Hepatocyte (in vitro differentiated cells): Measurements from ENCODE around the gene RPS15. TPM values are rescaled to one million over a fixed set of nuclear protein-coding genes. Genes with fewer than 3 reads are reported as not detected.
A peak's percentile ranks its signal among the peaks of the same experiment; 100 is the strongest.

Source experiments
- DNase-seq: peaks from one replicate; pipeline ENCODE4 v3.0.0-alpha.2; 2016; ENCODE audit warnings: low spot score
- H2AFZ ChIP-seq: fragments of 200-600 bp; sonication (generic); 2 replicates; pipeline ENCODE4 v1.6.0; 2016; ENCODE audit warnings: antibody characterized with exemption, mild to moderate bottlenecking
- H3K27ac ChIP-seq: fragments of 200-600 bp; sonication (generic); 2 replicates; pipeline ENCODE4 v1.5.1; 2016; ENCODE audit warnings: mild to moderate bottlenecking
- H3K27me3 ChIP-seq: fragments of 200-600 bp; sonication (generic); 2 replicates; pipeline ENCODE4 v1.6.1; 2016
- H3K36me3 ChIP-seq: fragments of 200-600 bp; sonication (generic); replicated peaks from 2 replicates; pipeline ENCODE4 v1.5.1; 2016; ENCODE audit warnings: low read depth; ENCODE audit not compliant: insufficient read depth
- H3K4me1 ChIP-seq: fragments of 200-600 bp; sonication (generic); 2 replicates; pipeline ENCODE4 v1.5.1; 2016; ENCODE audit warnings: mild to moderate bottlenecking, moderate library complexity; ENCODE audit not compliant: insufficient read depth
- H3K4me2 ChIP-seq: fragments of 200-600 bp; sonication (generic); 2 replicates; pipeline ENCODE4 v1.6.0; 2016
- H3K4me3 ChIP-seq: fragments of 200-600 bp; sonication (generic); 2 replicates; pipeline ENCODE4 v1.5.1; 2016; ENCODE audit warnings: mild to moderate bottlenecking
- H3K79me2 ChIP-seq: fragments of 200-600 bp; sonication (generic); 2 replicates; pipeline ENCODE4 v1.6.0; 2017; ENCODE audit warnings: mild to moderate bottlenecking
- H3K9me2 ChIP-seq: fragments of 200-600 bp; sonication (generic); replicated peaks from 2 replicates; pipeline ENCODE4 v1.6.0; 2017; ENCODE audit warnings: mild to moderate bottlenecking; ENCODE audit not compliant: insufficient read depth
- H3K9me3 ChIP-seq: fragments of 200-600 bp; sonication (generic); 2 replicates; pipeline ENCODE4 v1.5.1; 2016; ENCODE audit warnings: low read depth, mild to moderate bottlenecking
- H4K20me1 ChIP-seq: fragments of 200-600 bp; sonication (generic); 2 replicates; pipeline ENCODE4 v1.6.0; 2016; ENCODE audit warnings: mild to moderate bottlenecking; ENCODE audit not compliant: insufficient read depth, poor library complexity, severe bottlenecking
- EZH2 ChIP-seq: fragments of 200-600 bp; sonication (generic); IDR thresholded peaks from 2 replicates; pipeline ENCODE4 v1.6.1; 2016; ENCODE audit warnings: antibody characterized with exemption, mild to moderate bottlenecking, borderline replicate concordance
- EZH2phosphoT487 ChIP-seq: fragments of 200-600 bp; sonication (generic); IDR thresholded peaks from one replicate; pipeline ENCODE4 v1.6.1; 2018; ENCODE audit warnings: antibody characterized with exemption, mild to moderate bottlenecking, low read depth, moderate library complexity; ENCODE audit not compliant: unreplicated experiment, severe bottlenecking
- WGBS: methylation state at CpG from one replicate; pipeline ENCODE4 v1.1.6; 2016; ENCODE audit warnings: low lambda C conversion rate; ENCODE audit errors: missing lambda C conversion rate; 5-methylcytosine and 5-hydroxymethylcytosine counted together
- polyA plus RNA-seq: library from polyadenylated mRNA; unstranded; fragments of >200 nt; fragmentation: Nextera tagmentation; extraction: Ambion mirVana; gene quantifications from 2 replicates; pipeline ENCODE4 v1.2.1, GENCODE V29; 2016
- total RNA-seq: library from RNA; depleted of rRNA; stranded (reverse); fragments of >200 nt; gene quantifications from 2 replicates; pipeline ENCODE4 v1.2.3, GENCODE V29; 2014
- TF ChIP-seq, protein P1 (sequence below): fragments of 200-600 bp; sonication (generic); IDR thresholded peaks from 2 replicates; pipeline ENCODE4 v1.5.1; 2016; ENCODE audit warnings: antibody characterized with exemption, mild to moderate bottlenecking; ENCODE audit not compliant: poor library complexity

Gene RPS15
- total RNA-seq (1,556 and 1,885 TPM in 2 replicates), polyA plus RNA-seq (938 and 950 TPM in 2 replicates)

DNA sequence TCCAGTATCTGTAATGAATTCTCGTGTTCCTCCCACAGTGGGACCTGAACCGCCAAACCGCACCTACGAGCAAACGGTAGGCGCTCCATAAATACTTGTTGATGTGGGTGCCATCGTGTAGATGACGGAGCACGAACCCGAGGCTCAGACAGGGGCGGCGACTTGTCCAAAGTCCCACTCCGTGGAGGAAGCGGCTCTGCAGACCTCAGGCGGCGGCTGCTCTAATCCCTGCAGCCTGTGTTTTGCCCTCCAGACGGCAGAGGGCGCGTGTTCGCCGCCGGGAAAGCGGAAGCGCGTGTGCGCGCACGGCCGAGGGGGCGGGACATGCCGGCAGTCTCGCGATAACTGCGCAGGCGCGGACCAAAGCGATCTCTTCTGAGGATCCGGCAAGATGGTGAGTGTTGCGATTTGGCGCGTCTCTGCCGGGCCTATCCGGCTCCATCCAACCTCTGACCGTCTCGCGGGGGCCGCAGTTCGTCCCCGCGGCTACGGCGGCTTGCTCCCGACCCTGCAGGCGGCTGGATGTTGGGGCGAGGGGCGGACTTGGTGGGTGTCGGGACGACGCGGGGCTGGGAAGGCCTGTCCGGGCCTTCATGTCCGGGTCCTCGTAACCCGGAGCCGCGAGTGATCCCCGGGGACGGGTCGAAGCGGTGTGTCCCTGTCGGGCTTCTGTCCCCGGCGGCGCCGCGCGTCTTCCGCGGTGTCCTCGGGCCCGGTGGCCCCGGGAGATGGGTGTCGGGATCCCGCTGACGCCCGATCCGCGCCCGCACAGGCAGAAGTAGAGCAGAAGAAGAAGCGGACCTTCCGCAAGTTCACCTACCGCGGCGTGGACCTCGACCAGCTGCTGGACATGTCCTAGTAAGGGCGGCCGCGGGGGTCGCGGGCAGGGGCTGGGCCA, at the start of gene RPS15:
RPS15 (plus strand) TSS at position 362 of the 898 bp plus-strand sequence; CDS start at position 392, 30 bp downstream.
- H4K20me1 ChIP-seq = peaks cover 41% of the 10 kb centered on the region
- peak within 1 kb of the TSS; percentile 59 for H3K4me3 ChIP-seq
- peaks cover 28% of the 10 kb centered on the region for H3K79me2 ChIP-seq
- TF ChIP-seq EZH2phosphoT487 = no peak
- TF ChIP-seq, protein P1, sequence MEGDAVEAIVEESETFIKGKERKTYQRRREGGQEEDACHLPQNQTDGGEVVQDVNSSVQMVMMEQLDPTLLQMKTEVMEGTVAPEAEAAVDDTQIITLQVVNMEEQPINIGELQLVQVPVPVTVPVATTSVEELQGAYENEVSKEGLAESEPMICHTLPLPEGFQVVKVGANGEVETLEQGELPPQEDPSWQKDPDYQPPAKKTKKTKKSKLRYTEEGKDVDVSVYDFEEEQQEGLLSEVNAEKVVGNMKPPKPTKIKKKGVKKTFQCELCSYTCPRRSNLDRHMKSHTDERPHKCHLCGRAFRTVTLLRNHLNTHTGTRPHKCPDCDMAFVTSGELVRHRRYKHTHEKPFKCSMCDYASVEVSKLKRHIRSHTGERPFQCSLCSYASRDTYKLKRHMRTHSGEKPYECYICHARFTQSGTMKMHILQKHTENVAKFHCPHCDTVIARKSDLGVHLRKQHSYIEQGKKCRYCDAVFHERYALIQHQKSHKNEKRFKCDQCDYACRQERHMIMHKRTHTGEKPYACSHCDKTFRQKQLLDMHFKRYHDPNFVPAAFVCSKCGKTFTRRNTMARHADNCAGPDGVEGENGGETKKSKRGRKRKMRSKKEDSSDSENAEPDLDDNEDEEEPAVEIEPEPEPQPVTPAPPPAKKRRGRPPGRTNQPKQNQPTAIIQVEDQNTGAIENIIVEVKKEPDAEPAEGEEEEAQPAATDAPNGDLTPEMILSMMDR = peak; percentile 95
- H3K36me3 ChIP-seq = no peaks in the 10 kb centered on the region
- 2% methylated on average over 98 of the region's 100 CpGs for WGBS
- DNase-seq = peak; percentile 98
- H3K4me2 ChIP-seq = peak within 1 kb of the TSS; percentile 98
- peak within 1 kb of the TSS; percentile 95 for H3K27ac ChIP-seq
- no peaks in the 10 kb centered on the region for H3K9me2 ChIP-seq
- H3K27me3 ChIP-seq = no peaks in the 10 kb centered on the region
- H3K4me1 ChIP-seq = peaks cover 5% of the 10 kb centered on the region
- H3K9me3 ChIP-seq = no peaks in the 10 kb centered on the region
- H2AFZ ChIP-seq = peak within 1 kb of the TSS; percentile 22

DNA sequence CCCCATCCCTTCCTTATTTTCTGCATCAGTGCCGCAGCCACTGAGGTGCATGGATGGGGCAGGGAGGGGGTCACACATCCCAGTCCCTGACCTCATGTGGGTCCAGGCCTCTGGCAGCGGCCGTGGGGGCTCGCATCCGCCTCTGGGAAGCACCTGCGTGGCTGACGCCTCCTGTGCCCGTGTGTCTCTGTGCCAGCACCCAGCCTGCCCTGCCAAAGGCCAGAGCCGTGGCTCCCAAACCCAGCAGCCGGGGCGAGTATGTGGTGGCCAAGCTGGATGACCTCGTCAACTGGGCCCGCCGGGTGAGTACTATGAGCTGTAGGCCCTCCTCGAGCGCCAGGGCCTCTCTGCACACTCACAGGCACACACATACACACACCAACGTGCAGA, 49.6 kb upstream of the RPS15 start:
- Histone ChIP-seq H3K9me3 (no peaks in the 10 kb centered on the region), H4K20me1 (no peaks in the 10 kb centered on the region), H3K4me2 (no peak overlapping the region), H2AFZ (no peak overlapping the region), H3K27ac (no peak overlapping the region), H3K27me3 (no peaks in the 10 kb centered on the region), H3K4me3 (no peak overlapping the region), H3K36me3 (no peaks in the 10 kb centered on the region), H3K79me2 (peaks cover 25% of the 10 kb centered on the region), H3K9me2 (no peaks in the 10 kb centered on the region), H3K4me1 (peaks cover 5% of the 10 kb centered on the region)
- over 99% methylated on average over 17 of the region's 17 CpGs for WGBS
- DNase-seq = no peak
- TF ChIP-seq EZH2phosphoT487 (no peak), EZH2 (no peak)
- TF ChIP-seq, protein P1 = no peak

DNA sequence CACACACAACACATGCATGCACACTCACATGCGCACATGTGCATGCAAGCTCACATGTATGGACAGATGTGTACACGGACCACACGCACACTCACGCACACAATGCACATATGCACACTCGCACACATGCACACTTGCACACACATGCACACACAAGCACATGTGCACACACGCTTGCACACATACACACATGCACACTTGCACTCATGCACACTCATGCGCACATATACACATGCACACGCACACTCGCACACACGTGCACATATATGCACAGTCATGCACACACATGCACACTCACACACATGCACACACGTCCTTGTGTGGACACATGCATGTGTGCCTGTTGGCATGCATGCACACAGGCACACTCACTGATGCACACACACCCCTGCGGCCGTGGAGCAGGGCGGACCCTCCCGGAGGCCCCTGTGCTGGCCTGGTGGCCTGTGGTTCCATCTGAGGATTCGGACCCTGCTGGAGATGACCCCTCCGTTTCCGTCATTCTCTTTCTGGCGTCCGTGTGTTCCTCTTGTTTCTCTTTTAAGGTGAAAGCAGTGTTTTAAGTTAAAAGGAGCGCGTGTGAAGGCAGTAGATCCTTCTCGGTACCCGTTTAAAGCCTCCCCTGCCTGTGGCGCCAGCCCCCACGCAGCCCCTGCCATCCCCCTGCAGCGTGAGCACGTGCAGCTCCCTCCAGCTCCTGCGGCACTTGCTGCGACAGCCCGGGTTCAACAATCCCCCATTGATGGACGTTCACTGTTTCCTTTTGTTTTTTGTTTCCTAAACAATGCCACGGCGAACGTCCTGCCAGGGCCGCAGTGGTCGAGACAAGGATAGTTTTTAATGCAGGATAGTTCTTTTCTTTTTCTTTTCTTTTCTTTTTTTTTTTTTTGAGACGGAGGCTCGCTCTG, 48.9 kb upstream of the RPS15 start:
- TF ChIP-seq EZH2 (no peak), EZH2phosphoT487 (no peak)
- TF ChIP-seq, protein P1 = no peak
- Histone ChIP-seq H3K4me2 (no peak overlapping the region), H3K9me2 (no peaks in the 10 kb centered on the region), H3K79me2 (peaks cover 21% of the 10 kb centered on the region), H3K4me3 (no peak overlapping the region), H2AFZ (no peak overlapping the region), H3K4me1 (peaks cover 5% of the 10 kb centered on the region), H3K9me3 (no peaks in the 10 kb centered on the region), H3K27me3 (no peaks in the 10 kb centered on the region), H3K36me3 (no peaks in the 10 kb centered on the region), H4K20me1 (no peaks in the 10 kb centered on the region), H3K27ac (no peak overlapping the region)
- WGBS = 95% methylated on average over 38 of the region's 39 CpGs
- DNase-seq = no peak
